OCI-LY3 (cell line): Measurements from ENCODE around the gene NUMA1.

ENCODE experiments used
- H2AFZ ChIP-seq: fragments of 200-600, 300-600 bp; shearing (Covaris generic); 2 replicates; pipeline ENCODE4 v1.6.0; 2014; ENCODE audit warnings: antibody characterized with exemption, low read depth, low read length
- H3K27ac ChIP-seq: fragments of 200-600, 300-600 bp; sonication (generic); 2 replicates; pipeline ENCODE4 v1.5.1; 2014; ENCODE audit warnings: mild to moderate bottlenecking, low read length, moderate library complexity, mixed read lengths
- H3K27me3 ChIP-seq: fragments of 200-600, 300-600 bp; sonication (generic); 2 replicates; pipeline ENCODE4 v1.6.1; 2014; ENCODE audit warnings: low read depth, low read length, mixed read lengths
- H3K36me3 ChIP-seq: fragments of 200-600, 300-600 bp; sonication (generic); replicated peaks from 2 replicates; pipeline ENCODE3; 2014; ENCODE audit warnings: low read depth, low read length, mixed read lengths
- H3K4me1 ChIP-seq: fragments of 300-600, 200-600 bp; sonication (generic); 2 replicates; pipeline ENCODE4 v1.6.1; 2014; ENCODE audit warnings: low read length, mixed read lengths
- H3K4me2 ChIP-seq: fragments of 200-600, 300-600 bp; sonication (generic); 2 replicates; pipeline ENCODE4 v1.6.1; 2014; ENCODE audit warnings: low read length, mixed read lengths
- H3K4me3 ChIP-seq: fragments of 300-600, 200-600 bp; sonication (generic); 2 replicates; pipeline ENCODE4 v1.5.1; 2014; ENCODE audit warnings: antibody characterized with exemption, mild to moderate bottlenecking, low read length, moderate library complexity
- H3K79me2 ChIP-seq: fragments of 300-600, 200-600 bp; shearing (Covaris generic); 2 replicates; pipeline ENCODE4 v1.6.1; 2014; ENCODE audit warnings: mild to moderate bottlenecking, low read length, mixed read lengths
- H3K9ac ChIP-seq: fragments of 300-600, 200-600 bp; shearing (Covaris generic); 2 replicates; pipeline ENCODE4 v1.6.0; 2014; ENCODE audit warnings: mild to moderate bottlenecking, low read length, moderate library complexity
- H3K9me3 ChIP-seq: fragments of 200-600, 300-600 bp; shearing (Covaris generic); 2 replicates; pipeline ENCODE4 v1.6.1; 2014; ENCODE audit warnings: low read length, mixed read lengths; ENCODE audit not compliant: insufficient read depth
- H4K20me1 ChIP-seq: fragments of 200-600, 300-600 bp; sonication (generic); 2 replicates; pipeline ENCODE4 v1.6.1; 2016; ENCODE audit warnings: low read length, mixed read lengths; ENCODE audit not compliant: insufficient read depth
- EZH2phosphoT487 ChIP-seq: fragments of 200-600 bp; shearing (Covaris generic); IDR thresholded peaks from 2 replicates; pipeline ENCODE4 v1.6.1; 2018; ENCODE audit warnings: antibody characterized with exemption, mixed run types, low read depth
- TF ChIP-seq, protein P1 (sequence below): fragments of 200-600, 300-600 bp; sonication (generic); IDR thresholded peaks from 2 replicates; pipeline ENCODE4 v1.5.1; 2014; ENCODE audit warnings: antibody characterized with exemption, low read length, low read depth

The NUMA1 gene

DNA sequence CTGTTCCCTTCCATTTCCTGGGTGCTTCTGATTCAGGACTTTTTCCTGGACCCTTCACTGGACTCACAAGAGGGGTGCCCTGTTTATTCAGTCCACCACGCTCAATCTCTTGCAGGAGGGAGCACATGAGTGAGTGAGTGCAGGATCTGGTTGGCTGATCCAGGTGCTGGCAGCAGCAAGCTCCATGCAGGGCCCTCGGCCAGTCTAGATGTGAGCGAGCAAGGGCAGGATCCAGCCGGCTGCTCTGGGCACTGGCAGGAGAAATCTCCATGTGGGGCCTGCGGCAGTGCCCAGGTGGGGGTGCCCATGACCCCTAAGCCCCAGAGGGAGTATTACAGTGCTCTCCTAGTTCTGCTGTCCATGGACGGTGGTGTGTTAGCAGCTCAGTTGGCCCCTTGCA is 43.7 kb upstream of the NUMA1 start:
- Histone ChIP-seq H3K79me2 (no peaks in the 10 kb centered on the region), H3K4me3 (no peak overlapping the region), H3K9ac (no peak overlapping the region), H3K27me3 (no peaks in the 10 kb centered on the region), H3K4me1 (no peaks in the 10 kb centered on the region), H3K9me3 (no peaks in the 10 kb centered on the region), H3K4me2 (no peak overlapping the region), H3K27ac (no peak overlapping the region), H3K36me3 (no peaks in the 10 kb centered on the region), H4K20me1 (no peaks in the 10 kb centered on the region), H2AFZ (no peak overlapping the region)
- TF ChIP-seq EZH2phosphoT487, result no peak
- TF ChIP-seq, protein P1, sequence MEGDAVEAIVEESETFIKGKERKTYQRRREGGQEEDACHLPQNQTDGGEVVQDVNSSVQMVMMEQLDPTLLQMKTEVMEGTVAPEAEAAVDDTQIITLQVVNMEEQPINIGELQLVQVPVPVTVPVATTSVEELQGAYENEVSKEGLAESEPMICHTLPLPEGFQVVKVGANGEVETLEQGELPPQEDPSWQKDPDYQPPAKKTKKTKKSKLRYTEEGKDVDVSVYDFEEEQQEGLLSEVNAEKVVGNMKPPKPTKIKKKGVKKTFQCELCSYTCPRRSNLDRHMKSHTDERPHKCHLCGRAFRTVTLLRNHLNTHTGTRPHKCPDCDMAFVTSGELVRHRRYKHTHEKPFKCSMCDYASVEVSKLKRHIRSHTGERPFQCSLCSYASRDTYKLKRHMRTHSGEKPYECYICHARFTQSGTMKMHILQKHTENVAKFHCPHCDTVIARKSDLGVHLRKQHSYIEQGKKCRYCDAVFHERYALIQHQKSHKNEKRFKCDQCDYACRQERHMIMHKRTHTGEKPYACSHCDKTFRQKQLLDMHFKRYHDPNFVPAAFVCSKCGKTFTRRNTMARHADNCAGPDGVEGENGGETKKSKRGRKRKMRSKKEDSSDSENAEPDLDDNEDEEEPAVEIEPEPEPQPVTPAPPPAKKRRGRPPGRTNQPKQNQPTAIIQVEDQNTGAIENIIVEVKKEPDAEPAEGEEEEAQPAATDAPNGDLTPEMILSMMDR, result no peak

DNA sequence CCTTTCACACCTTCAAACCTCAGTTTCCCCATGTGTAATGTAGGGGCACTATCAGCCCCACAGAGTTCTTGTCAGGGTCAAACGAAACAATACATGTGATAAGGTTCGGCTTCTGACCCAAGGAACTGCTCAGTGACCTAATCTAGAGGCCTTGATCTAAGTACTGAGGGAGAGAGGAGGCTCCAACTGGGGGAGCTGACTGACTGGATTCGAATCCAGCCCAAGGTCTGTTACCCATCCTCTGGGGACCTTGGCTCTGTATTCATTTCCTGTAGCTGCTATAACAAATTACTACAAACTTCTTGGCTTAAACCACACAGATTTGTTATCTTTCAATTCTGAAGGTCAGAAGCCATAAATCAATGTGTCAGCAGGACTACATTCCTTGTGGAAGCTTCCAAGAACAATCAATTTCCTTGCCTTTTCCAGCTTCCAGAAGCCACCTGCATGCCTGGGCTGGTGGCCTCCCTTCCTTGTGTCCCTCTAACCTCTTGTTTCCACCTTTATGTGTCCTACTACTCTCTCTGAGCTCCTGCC is 42.8 kb upstream of the NUMA1 start:
- no peaks in the 10 kb centered on the region for H3K36me3 ChIP-seq
- TF ChIP-seq EZH2phosphoT487, result no peak
- TF ChIP-seq, protein P1, result no peak
- H3K9ac ChIP-seq, result no peak overlapping the region
- no peaks in the 10 kb centered on the region for H4K20me1 ChIP-seq
- no peaks in the 10 kb centered on the region for H3K27me3 ChIP-seq
- no peak overlapping the region for H3K4me2 ChIP-seq
- no peaks in the 10 kb centered on the region for H3K79me2 ChIP-seq
- H2AFZ ChIP-seq, result no peak overlapping the region
- no peak overlapping the region for H3K4me3 ChIP-seq
- no peaks in the 10 kb centered on the region for H3K4me1 ChIP-seq
- H3K9me3 ChIP-seq, result no peaks in the 10 kb centered on the region
- no peak overlapping the region for H3K27ac ChIP-seq

DNA sequence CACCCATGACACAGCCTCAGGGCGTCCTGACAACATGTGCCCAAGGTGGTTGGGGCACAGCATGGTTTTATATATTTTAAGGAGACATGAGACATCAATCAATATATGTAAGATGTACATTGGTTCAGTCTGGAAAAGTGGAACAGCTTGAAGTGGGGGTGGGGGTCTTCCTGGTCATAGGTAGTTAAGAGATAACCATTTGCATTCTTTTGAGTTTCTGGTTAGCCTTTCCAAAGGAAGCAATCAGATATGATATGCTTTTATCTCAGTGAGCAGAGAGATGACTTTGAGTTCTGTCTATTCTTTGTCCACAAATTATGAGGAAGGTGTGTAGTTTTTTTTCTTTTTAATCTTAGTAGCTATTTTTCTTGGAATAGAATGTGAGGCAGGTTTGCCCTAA is 42.3 kb upstream of the NUMA1 start:
- H3K4me1 ChIP-seq, result no peaks in the 10 kb centered on the region
- no peaks in the 10 kb centered on the region for H3K79me2 ChIP-seq
- H3K9me3 ChIP-seq, result no peaks in the 10 kb centered on the region
- H3K4me3 ChIP-seq, result no peak overlapping the region
- no peaks in the 10 kb centered on the region for H3K27me3 ChIP-seq
- no peak for TF ChIP-seq EZH2phosphoT487
- TF ChIP-seq, protein P1, result no peak
- no peak overlapping the region for H3K9ac ChIP-seq
- H2AFZ ChIP-seq, result no peak overlapping the region
- no peak overlapping the region for H3K4me2 ChIP-seq
- no peak overlapping the region for H3K27ac ChIP-seq
- H3K36me3 ChIP-seq, result no peaks in the 10 kb centered on the region
- H4K20me1 ChIP-seq, result no peaks in the 10 kb centered on the region

DNA sequence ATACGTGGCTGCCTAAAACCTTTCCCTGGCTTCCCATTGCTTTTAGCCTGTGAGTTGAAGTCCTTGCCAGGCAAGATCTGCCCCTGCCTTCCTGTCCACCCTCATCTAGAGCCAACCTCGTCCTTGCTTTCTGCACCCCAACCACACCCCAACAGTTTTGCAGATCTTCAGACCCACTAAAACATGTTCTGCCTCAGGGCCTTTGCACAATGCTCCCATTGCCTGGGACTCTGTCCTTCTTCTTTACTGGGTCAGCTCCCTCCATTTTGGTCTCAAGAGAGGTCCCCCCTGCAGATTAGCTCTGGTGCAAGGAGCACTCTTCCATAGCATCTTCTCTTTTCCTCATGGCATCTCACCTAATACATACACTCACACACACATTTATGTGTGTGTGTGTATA is 40.6 kb upstream of the NUMA1 start:
- TF ChIP-seq, protein P1, result no peak
- TF ChIP-seq EZH2phosphoT487, result no peak
- H3K4me1 ChIP-seq, result no peaks in the 10 kb centered on the region

More for the DNA sequence above, 40.6 kb upstream of the NUMA1 start:
- Histone ChIP-seq H3K36me3 (no peaks in the 10 kb centered on the region), H3K27ac (no peak overlapping the region), H2AFZ (no peak overlapping the region), H3K4me3 (no peak overlapping the region), H3K79me2 (no peaks in the 10 kb centered on the region), H3K27me3 (no peaks in the 10 kb centered on the region), H3K4me2 (no peak overlapping the region), H3K9ac (no peak overlapping the region), H4K20me1 (no peaks in the 10 kb centered on the region), H3K9me3 (no peaks in the 10 kb centered on the region)
